ENCODE measurements around the gene PDE3A.

- peak in 2 of 3 donors; percentile 33 to 54 for TF ChIP-seq POLR2AphosphoS5 (IDR thresholded peaks at IDR 0.05)
- no peak for TF ChIP-seq CTCF (IDR thresholded peaks at IDR 0.05)
- TF ChIP-seq POLR2A (IDR thresholded peaks at IDR 0.05) = peak; percentile 38
- TF ChIP-seq EP300 (IDR thresholded peaks at IDR 0.05; ENCODE audit: low read depth) = peak; percentile 25
These were observed 52.2 kb downstream of the PDE3A start for GRCh38 chr12:20420557-20420956.

Measured in transverse colon (tissue), 4 donors.